ENCODE measurements around the gene RDH11. TPM values are rescaled to one million over a fixed set of nuclear protein-coding genes. Genes with fewer than 3 reads are reported as not detected.

Gene RDH11
- total and polyA plus RNA-seq, 2 experiments from 2014 or later, result 148 to 164 TPM

GRCh38 chr14:67641480-67641879 lies 54.1 kb downstream of the RDH11 start:
- Histone ChIP-seq H3K27me3 (no peaks in the 10 kb centered on the region), H3K4me1 (ENCODE audit: insufficient read depth) (no peaks in the 10 kb centered on the region), H3K36me3 (replicated peaks; ENCODE audit: insufficient read depth, low read depth) (no peaks in the 10 kb centered on the region), H2AFZ (no peak overlapping the region), H3K4me2 (no peak overlapping the region), H3K9me3 (ENCODE audit: low read depth) (no peaks in the 10 kb centered on the region), H4K20me1 (ENCODE audit: insufficient read depth, poor library complexity, severe bottlenecking) (no peaks in the 10 kb centered on the region), H3K79me2 (no peaks in the 10 kb centered on the region), H3K27ac (no peak overlapping the region), H3K4me3 (no peak overlapping the region), H3K9me2 (replicated peaks; ENCODE audit: insufficient read depth) (no peaks in the 10 kb centered on the region)
- TF ChIP-seq CTCF (IDR thresholded peaks at IDR 0.05; ENCODE audit: poor library complexity) (no peak), EZH2 (IDR thresholded peaks at IDR 0.05; ENCODE audit: borderline replicate concordance) (no peak), EZH2phosphoT487 (IDR thresholded peaks at IDR 0.05; ENCODE audit: low read depth, severe bottlenecking, unreplicated experiment) (no peak)
- no peak for DNase-seq (ENCODE audit: low spot score)
- WGBS (ENCODE audit: low lambda C conversion rate, missing lambda C conversion rate), result 91% methylated on average over 1 of the region's 1 CpG

GRCh38 chr14:67638642-67639041 lies 56.9 kb downstream of the RDH11 start:
- DNase-seq (ENCODE audit: low spot score), result no peak
- Histone ChIP-seq H3K79me2 (no peaks in the 10 kb centered on the region), H3K27ac (no peak overlapping the region), H3K4me3 (no peak overlapping the region), H4K20me1 (ENCODE audit: insufficient read depth, poor library complexity, severe bottlenecking) (no peaks in the 10 kb centered on the region), H3K36me3 (replicated peaks; ENCODE audit: insufficient read depth, low read depth) (no peaks in the 10 kb centered on the region), H3K27me3 (no peaks in the 10 kb centered on the region), H2AFZ (no peak overlapping the region), H3K9me3 (ENCODE audit: low read depth) (no peaks in the 10 kb centered on the region), H3K4me1 (ENCODE audit: insufficient read depth) (no peaks in the 10 kb centered on the region), H3K4me2 (no peak overlapping the region), H3K9me2 (replicated peaks; ENCODE audit: insufficient read depth) (no peaks in the 10 kb centered on the region)
- WGBS (ENCODE audit: low lambda C conversion rate, missing lambda C conversion rate), result 96% methylated on average over 3 of the region's 3 CpGs
- TF ChIP-seq CTCF (IDR thresholded peaks at IDR 0.05; ENCODE audit: poor library complexity), result no peak
- no peak for TF ChIP-seq EZH2phosphoT487 (IDR thresholded peaks at IDR 0.05; ENCODE audit: low read depth, severe bottlenecking, unreplicated experiment)
- TF ChIP-seq EZH2 (IDR thresholded peaks at IDR 0.05; ENCODE audit: borderline replicate concordance), result no peak

GRCh38 chr14:67636361-67636919 lies 59.1 kb downstream of the RDH11 start:
- DNase-seq (ENCODE audit: low spot score), result peak; percentile 23
- 62% methylated on average over 3 of the region's 3 CpGs for WGBS (ENCODE audit: low lambda C conversion rate, missing lambda C conversion rate)
- H3K4me1 ChIP-seq (ENCODE audit: insufficient read depth), result no peaks in the 10 kb centered on the region
- no peak overlapping the region for H2AFZ ChIP-seq
- no peaks in the 10 kb centered on the region for H4K20me1 ChIP-seq (ENCODE audit: insufficient read depth, poor library complexity, severe bottlenecking)
- no peaks in the 10 kb centered on the region for H3K79me2 ChIP-seq
- no peaks in the 10 kb centered on the region for H3K27me3 ChIP-seq
- H3K4me2 ChIP-seq, result no peak overlapping the region
- no peak overlapping the region for H3K4me3 ChIP-seq
- no peaks in the 10 kb centered on the region for H3K9me2 ChIP-seq (replicated peaks; ENCODE audit: insufficient read depth)
- H3K27ac ChIP-seq, result no peak overlapping the region
- TF ChIP-seq EZH2phosphoT487 (IDR thresholded peaks at IDR 0.05; ENCODE audit: low read depth, severe bottlenecking, unreplicated experiment), result no peak
- no peak for TF ChIP-seq CTCF (IDR thresholded peaks at IDR 0.05; ENCODE audit: poor library complexity)
- no peak for TF ChIP-seq EZH2 (IDR thresholded peaks at IDR 0.05; ENCODE audit: borderline replicate concordance)
- H3K9me3 ChIP-seq (ENCODE audit: low read depth), result no peaks in the 10 kb centered on the region
- H3K36me3 ChIP-seq (replicated peaks; ENCODE audit: insufficient read depth, low read depth), result no peaks in the 10 kb centered on the region
